ENCODE data around the gene CHRNA4.
"Not testable (repeated sequence)": the region's sequence is repeated elsewhere in the genome, so short reads cannot be mapped to it uniquely, and the experiment has no call there.

Gene CHRNA4

GRCh38 chr20:63340158-63340688 is 20.9 kb downstream of the CHRNA4 start:
- H3K4me2 ChIP-seq (ENCODE audit: low read length); H3K4me1 ChIP-seq (ENCODE audit: control insufficient read depth, insufficient read depth, low read length); H3K36me3 ChIP-seq (ENCODE audit: insufficient read depth, low read length); H3K4me3 ChIP-seq (ENCODE audit: low read length); H3K9ac ChIP-seq (ENCODE audit: low read depth, low read length); H3K9me3 ChIP-seq (replicated peaks; ENCODE audit: low read length): not testable (repeated sequence)
- peaks cover 46% of the 10 kb centered on the region for H3K27me3 ChIP-seq (ENCODE audit: control insufficient read depth, insufficient read depth, low read length)

GRCh38 chr20:63339154-63340094 is 21.7 kb downstream of the CHRNA4 start:
- H3K4me2 ChIP-seq (ENCODE audit: low read length); H3K4me1 ChIP-seq (ENCODE audit: control insufficient read depth, insufficient read depth, low read length); H3K4me3 ChIP-seq (ENCODE audit: low read length); H3K9ac ChIP-seq (ENCODE audit: low read depth, low read length); H3K36me3 ChIP-seq (ENCODE audit: insufficient read depth, low read length); H3K9me3 ChIP-seq (replicated peaks; ENCODE audit: low read length): not testable (repeated sequence)
- H3K27me3 ChIP-seq (ENCODE audit: control insufficient read depth, insufficient read depth, low read length): peaks cover 38% of the 10 kb centered on the region

GRCh38 chr20:63337786-63338420 is 23.2 kb downstream of the CHRNA4 start:
- H3K4me3 ChIP-seq (ENCODE audit: low read length): no peak overlapping the region
- no peaks in the 10 kb centered on the region for H3K36me3 ChIP-seq (ENCODE audit: insufficient read depth, low read length)
- H3K9me3 ChIP-seq (replicated peaks; ENCODE audit: low read length): no peaks in the 10 kb centered on the region
- peaks cover 27% of the 10 kb centered on the region for H3K27me3 ChIP-seq (ENCODE audit: control insufficient read depth, insufficient read depth, low read length)
- no peak overlapping the region for H3K4me2 ChIP-seq (ENCODE audit: low read length)
- H3K9ac ChIP-seq (ENCODE audit: low read depth, low read length): no peak overlapping the region
- no peaks in the 10 kb centered on the region for H3K4me1 ChIP-seq (ENCODE audit: control insufficient read depth, insufficient read depth, low read length)

- H3K27me3 ChIP-seq (ENCODE audit: control insufficient read depth, insufficient read depth, low read length): peaks cover 17% of the 10 kb centered on the region
- H3K9me3 ChIP-seq (replicated peaks; ENCODE audit: low read length): peaks cover 7% of the 10 kb centered on the region
- no peaks in the 10 kb centered on the region for H3K4me1 ChIP-seq (ENCODE audit: control insufficient read depth, insufficient read depth, low read length)
- H3K4me2 ChIP-seq (ENCODE audit: low read length): no peak overlapping the region
- no peak overlapping the region for H3K4me3 ChIP-seq (ENCODE audit: low read length)
- no peaks in the 10 kb centered on the region for H3K36me3 ChIP-seq (ENCODE audit: insufficient read depth, low read length)
- no peak overlapping the region for H3K9ac ChIP-seq (ENCODE audit: low read depth, low read length)
Observed at GRCh38 chr20:63336232-63336752, 24.9 kb downstream of the CHRNA4 start.

- no peaks in the 10 kb centered on the region for H3K4me1 ChIP-seq (ENCODE audit: control insufficient read depth, insufficient read depth, low read length)
- H3K4me2 ChIP-seq (ENCODE audit: low read length): no peak overlapping the region
- no peaks in the 10 kb centered on the region for H3K36me3 ChIP-seq (ENCODE audit: insufficient read depth, low read length)
- peaks cover 17% of the 10 kb centered on the region for H3K27me3 ChIP-seq (ENCODE audit: control insufficient read depth, insufficient read depth, low read length)
- H3K4me3 ChIP-seq (ENCODE audit: low read length): no peak overlapping the region
- peaks cover 7% of the 10 kb centered on the region for H3K9me3 ChIP-seq (replicated peaks; ENCODE audit: low read length)
- H3K9ac ChIP-seq (ENCODE audit: low read depth, low read length): no peak overlapping the region
Observed at GRCh38 chr20:63335711-63336110, 25.4 kb downstream of the CHRNA4 start.

GRCh38 chr20:63335060-63335459 is 26.1 kb downstream of the CHRNA4 start:
- H3K4me3 ChIP-seq (ENCODE audit: low read length); H3K36me3 ChIP-seq (ENCODE audit: insufficient read depth, low read length): not testable (repeated sequence)
- H3K27me3 ChIP-seq (ENCODE audit: control insufficient read depth, insufficient read depth, low read length): peaks cover 19% of the 10 kb centered on the region

GRCh38 chr20:63334356-63334755 is 26.8 kb downstream of the CHRNA4 start:
- Histone ChIP-seq H3K4me2 (ENCODE audit: low read length) (no peak overlapping the region), H3K4me3 (ENCODE audit: low read length) (no peak overlapping the region), H3K36me3 (ENCODE audit: insufficient read depth, low read length) (no peaks in the 10 kb centered on the region), H3K9me3 (replicated peaks; ENCODE audit: low read length) (peaks cover 7% of the 10 kb centered on the region), H3K27me3 (ENCODE audit: control insufficient read depth, insufficient read depth, low read length) (peaks cover 20% of the 10 kb centered on the region), H3K4me1 (ENCODE audit: control insufficient read depth, insufficient read depth, low read length) (no peaks in the 10 kb centered on the region), H3K9ac (ENCODE audit: low read depth, low read length) (no peak overlapping the region)

More at GRCh38 chr20:63335060-63335459, 26.1 kb downstream of the CHRNA4 start:
- not testable (repeated sequence) for H3K4me2 ChIP-seq (ENCODE audit: low read length); H3K9me3 ChIP-seq (replicated peaks; ENCODE audit: low read length); H3K4me1 ChIP-seq (ENCODE audit: control insufficient read depth, insufficient read depth, low read length); H3K9ac ChIP-seq (ENCODE audit: low read depth, low read length)

GRCh38 chr20:63333241-63333836 is 27.8 kb downstream of the CHRNA4 start:
- Histone ChIP-seq H3K9me3 (replicated peaks; ENCODE audit: low read length) (peaks cover 7% of the 10 kb centered on the region), H3K9ac (ENCODE audit: low read depth, low read length) (no peak overlapping the region), H3K4me2 (ENCODE audit: low read length) (no peak overlapping the region), H3K27me3 (ENCODE audit: control insufficient read depth, insufficient read depth, low read length) (peaks cover 18% of the 10 kb centered on the region), H3K36me3 (ENCODE audit: insufficient read depth, low read length) (no peaks in the 10 kb centered on the region), H3K4me3 (ENCODE audit: low read length) (no peak overlapping the region), H3K4me1 (ENCODE audit: control insufficient read depth, insufficient read depth, low read length) (no peaks in the 10 kb centered on the region)

- no peak overlapping the region for H3K4me3 ChIP-seq (ENCODE audit: low read length)
- peaks cover 14% of the 10 kb centered on the region for H3K27me3 ChIP-seq (ENCODE audit: control insufficient read depth, insufficient read depth, low read length)
- H3K36me3 ChIP-seq (ENCODE audit: insufficient read depth, low read length): no peaks in the 10 kb centered on the region
- H3K9me3 ChIP-seq (replicated peaks; ENCODE audit: low read length): peaks cover 7% of the 10 kb centered on the region
- no peak overlapping the region for H3K4me2 ChIP-seq (ENCODE audit: low read length)
- no peaks in the 10 kb centered on the region for H3K4me1 ChIP-seq (ENCODE audit: control insufficient read depth, insufficient read depth, low read length)
- H3K9ac ChIP-seq (ENCODE audit: low read depth, low read length): no peak overlapping the region
Observed at GRCh38 chr20:63332488-63333240, 28.5 kb downstream of the CHRNA4 start.

DNA sequence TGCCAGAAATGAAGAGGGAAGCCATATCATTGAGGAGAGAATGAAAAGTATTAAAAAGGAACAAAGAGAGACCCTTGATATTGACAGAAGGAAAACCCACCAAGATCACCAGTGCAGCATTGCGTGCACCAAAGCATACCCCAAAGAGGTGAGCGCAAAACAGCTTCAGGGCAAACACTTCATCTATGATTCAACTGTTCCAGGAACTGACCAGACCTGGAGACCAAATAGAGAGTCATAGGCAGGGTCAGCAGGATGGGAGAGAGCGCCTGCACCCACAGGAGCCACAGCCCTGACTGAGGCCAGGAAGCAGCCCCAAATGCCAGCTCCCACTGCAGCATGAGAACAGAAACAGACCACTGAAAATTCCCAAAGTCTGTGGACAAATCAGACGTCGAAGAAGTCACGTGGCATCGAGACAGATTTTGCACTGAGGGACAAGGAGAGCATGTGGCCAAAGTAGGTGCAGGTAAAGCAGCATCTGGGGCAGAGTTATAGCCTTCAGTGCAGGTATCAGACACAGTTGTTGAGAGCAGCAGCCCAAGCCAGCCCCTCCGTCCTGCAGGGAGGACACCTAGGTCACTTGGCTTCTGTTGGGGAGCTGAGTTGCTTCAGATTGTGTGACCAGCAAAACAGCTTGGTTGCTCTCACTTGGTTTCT is 29.3 kb downstream of the CHRNA4 start:
- no peak overlapping the region for H3K4me2 ChIP-seq (ENCODE audit: low read length)
- H3K36me3 ChIP-seq (ENCODE audit: insufficient read depth, low read length): no peaks in the 10 kb centered on the region
- H3K4me1 ChIP-seq (ENCODE audit: control insufficient read depth, insufficient read depth, low read length): no peaks in the 10 kb centered on the region
- no peak overlapping the region for H3K4me3 ChIP-seq (ENCODE audit: low read length)
- H3K9ac ChIP-seq (ENCODE audit: low read depth, low read length): no peak overlapping the region
- H3K9me3 ChIP-seq (replicated peaks; ENCODE audit: low read length): peaks cover 7% of the 10 kb centered on the region
- peaks cover 14% of the 10 kb centered on the region for H3K27me3 ChIP-seq (ENCODE audit: control insufficient read depth, insufficient read depth, low read length)

Measured in skeletal muscle satellite cell (primary cell).